GM12891 (cell line): Measurements from ENCODE around the gene FGGY.

Experiments used
- DNase-seq: peaks from one replicate; pipeline ENCODE4 v3.0.0; 2011; ENCODE audit warnings: low spot score; ENCODE audit not compliant: insufficient read length
- FAIRE-seq: peaks from 2 replicates; lab custom pipeline; 2011; peaks lifted over from hg19 to GRCh38; lab: Jason Lieb, UNC
- PAX5 ChIP-seq: IDR thresholded peaks from 2 replicates; pipeline ENCODE4 v1.6.1; 2011; ENCODE audit warnings: low read length, moderate library complexity, mild to moderate bottlenecking; ENCODE audit not compliant: insufficient read depth, severe bottlenecking
- POLR2A ChIP-seq: IDR thresholded peaks from 2 replicates; pipeline ENCODE4 v1.6.1; 2011; ENCODE audit warnings: low read depth, low read length, control low read depth
- POLR2AphosphoS5 ChIP-seq: IDR thresholded peaks from 2 replicates; pipeline ENCODE4 v1.6.1; 2011; ENCODE audit warnings: low read depth, low read length, control low read depth
- POU2F2 ChIP-seq: IDR thresholded peaks from 2 replicates; pipeline ENCODE4 v1.6.1; 2011; ENCODE audit warnings: low read depth, mild to moderate bottlenecking, control low read depth, low read length, moderate library complexity
- SPI1 ChIP-seq: IDR thresholded peaks from 2 replicates; pipeline ENCODE4 v1.6.1; 2011; ENCODE audit warnings: low read depth, low read length, control low read depth
- TAF1 ChIP-seq: IDR thresholded peaks from 2 replicates; pipeline ENCODE4 v1.6.1; 2011; ENCODE audit warnings: low read depth, low read length, control low read depth

The FGGY gene

GRCh38 chr1:59329412-59330053 lies 32.6 kb downstream of the FGGY start:
- peak; percentile 30; the same call in 1 of the 2 replicates for TF ChIP-seq SPI1
- no peak for TF ChIP-seq TAF1
- DNase-seq (no peak), FAIRE-seq (no peak)

- TF ChIP-seq TAF1, result no peak
- no peak for TF ChIP-seq PAX5
- no peak for TF ChIP-seq POLR2A
- no peak for TF ChIP-seq POU2F2
- DNase-seq (no peak), FAIRE-seq (no peak)
Observed at GRCh38 chr1:59331686-59332620, 35.1 kb downstream of the FGGY start.

DNA sequence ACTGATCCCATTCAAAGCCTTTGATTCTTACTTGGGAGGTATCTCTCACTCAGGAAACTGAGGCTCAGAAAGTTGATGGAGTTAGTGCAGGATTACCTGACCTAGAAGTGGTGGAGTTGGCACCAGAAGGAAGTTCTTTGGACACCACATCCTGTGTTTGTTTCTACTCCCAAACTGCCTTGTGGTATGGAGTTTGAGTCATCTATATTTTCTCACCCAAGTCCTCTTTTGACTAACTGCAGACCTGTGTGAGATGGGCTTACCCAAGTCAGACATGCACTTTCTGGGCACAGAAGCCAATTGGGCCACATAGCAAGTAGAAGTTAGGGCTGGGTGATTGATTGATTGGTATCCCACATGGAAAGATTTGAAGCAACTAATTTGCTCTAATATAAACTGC lies 36.1 kb downstream of the FGGY start:
- TF ChIP-seq POLR2A, result no peak
- no peak for TF ChIP-seq POLR2AphosphoS5
- DNase-seq, result no peak
- no peak for FAIRE-seq

DNA sequence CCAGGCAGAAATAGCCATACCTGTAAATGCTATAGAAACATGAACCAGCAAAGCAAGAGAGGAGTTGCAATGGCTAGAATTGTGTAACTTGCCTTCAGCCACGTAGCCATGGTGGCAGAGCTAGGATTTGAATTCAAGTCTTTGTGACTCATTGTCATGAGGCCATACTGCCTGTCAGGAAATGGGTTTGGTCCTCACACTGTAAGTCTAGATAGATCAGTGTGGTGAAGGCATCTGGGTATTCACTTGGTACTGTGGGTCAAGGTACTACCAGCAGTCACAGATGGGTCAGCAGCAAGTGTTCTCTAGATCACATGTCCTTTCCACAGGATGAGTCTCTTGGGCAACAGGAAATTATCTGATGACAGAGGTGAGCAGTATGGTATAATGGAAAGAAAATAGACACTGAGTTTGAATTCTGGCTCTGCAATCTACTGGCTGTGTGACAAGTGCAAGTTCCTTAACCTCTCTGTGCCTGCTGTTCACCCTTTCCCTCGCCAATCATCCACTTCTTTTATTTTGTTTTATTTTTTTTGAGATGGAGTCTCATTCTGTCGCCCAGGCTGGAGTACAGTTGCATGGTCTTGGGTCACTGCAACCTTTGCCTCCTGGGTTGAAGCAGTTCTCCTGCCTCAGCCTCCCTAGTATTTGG lies 36.9 kb downstream of the FGGY start:
- DNase-seq, result no peak
- FAIRE-seq, result peak; percentile 20
- no peak for TF ChIP-seq POLR2A
- TF ChIP-seq TAF1, result no peak
- TF ChIP-seq SPI1, result no peak
- TF ChIP-seq PAX5, result no peak
- TF ChIP-seq POU2F2, result no peak
- TF ChIP-seq POLR2AphosphoS5, result no peak

DNA sequence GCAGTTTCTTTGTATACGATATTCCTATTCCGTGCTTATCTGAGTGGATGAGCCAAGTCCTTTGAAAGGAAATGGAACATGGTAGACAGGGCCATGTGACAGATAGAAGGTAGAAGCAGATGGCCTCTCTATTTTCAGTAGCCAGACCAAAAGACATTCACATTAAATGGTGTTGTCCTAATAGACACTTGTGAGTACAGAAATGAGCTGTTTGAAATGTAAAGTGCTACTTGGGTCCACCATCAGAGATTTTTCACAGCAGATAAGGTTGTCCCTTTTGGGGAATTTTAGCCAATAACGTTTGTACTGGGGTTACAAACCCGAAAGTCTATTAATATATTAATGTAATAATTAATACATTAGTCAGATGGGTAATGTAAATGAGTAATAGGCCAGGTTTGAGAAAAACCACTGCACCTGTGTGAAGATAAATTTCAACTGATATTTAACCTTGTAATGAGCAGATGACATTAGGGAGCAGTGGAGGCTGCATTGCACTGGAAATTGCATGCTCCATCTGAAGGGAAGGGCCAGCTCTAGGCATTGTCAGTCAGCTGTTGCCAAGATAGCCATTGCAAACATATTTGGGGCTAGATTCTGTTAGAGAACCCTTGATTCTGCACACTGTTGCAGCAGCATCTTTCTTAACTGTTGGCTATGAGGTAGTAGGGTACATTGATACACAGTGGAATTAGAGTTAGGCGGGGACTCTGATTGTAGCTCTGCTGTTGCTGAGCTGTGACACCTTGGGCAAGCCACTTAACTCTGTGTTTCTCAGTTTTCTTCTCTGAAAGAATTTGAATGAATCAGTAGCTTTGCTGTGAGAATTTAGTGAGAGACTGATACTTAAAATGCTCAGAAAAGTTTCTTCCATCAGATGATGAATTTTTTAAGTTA lies 43.8 kb downstream of the FGGY start:
- DNase-seq (no peak), FAIRE-seq (no peak)
- TF ChIP-seq POU2F2, result no peak
- no peak for TF ChIP-seq SPI1
- no peak for TF ChIP-seq TAF1
- no peak for TF ChIP-seq POLR2AphosphoS5
- TF ChIP-seq PAX5, result no peak
- no peak for TF ChIP-seq POLR2A

GRCh38 chr1:59342801-59343575 lies 46.1 kb downstream of the FGGY start:
- DNase-seq, result no peak
- TF ChIP-seq POLR2AphosphoS5 (no peak), PAX5 (no peak), SPI1 (no peak), POU2F2 (no peak)
- no peak for FAIRE-seq

GRCh38 chr1:59343576-59343840 lies 46.6 kb downstream of the FGGY start:
- DNase-seq (no peak), FAIRE-seq (no peak)
- TF ChIP-seq TAF1 (no peak), POLR2AphosphoS5 (no peak)

DNA sequence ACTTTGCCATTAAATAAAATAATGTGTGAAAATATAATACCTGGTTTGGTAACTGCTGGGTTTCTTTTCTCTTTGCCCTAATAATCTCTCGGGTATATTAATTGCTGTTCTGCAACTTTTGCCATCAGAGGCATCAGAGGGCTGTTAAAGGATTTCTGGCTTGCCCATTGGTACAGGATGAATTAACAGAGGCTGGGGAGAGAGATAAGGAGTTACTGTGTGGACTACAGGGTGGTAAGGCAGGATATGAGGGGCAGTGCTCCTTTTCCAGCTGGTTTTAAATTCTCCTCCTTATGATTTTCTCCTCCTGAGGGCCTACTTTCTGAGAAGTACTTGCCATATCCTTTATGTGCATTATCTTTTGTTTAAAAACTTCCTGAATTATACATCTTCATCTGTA lies 48.3 kb downstream of the FGGY start:
- no peak for FAIRE-seq
- TF ChIP-seq TAF1 (no peak), POU2F2 (no peak), POLR2A (no peak), SPI1 (no peak)

DNA sequence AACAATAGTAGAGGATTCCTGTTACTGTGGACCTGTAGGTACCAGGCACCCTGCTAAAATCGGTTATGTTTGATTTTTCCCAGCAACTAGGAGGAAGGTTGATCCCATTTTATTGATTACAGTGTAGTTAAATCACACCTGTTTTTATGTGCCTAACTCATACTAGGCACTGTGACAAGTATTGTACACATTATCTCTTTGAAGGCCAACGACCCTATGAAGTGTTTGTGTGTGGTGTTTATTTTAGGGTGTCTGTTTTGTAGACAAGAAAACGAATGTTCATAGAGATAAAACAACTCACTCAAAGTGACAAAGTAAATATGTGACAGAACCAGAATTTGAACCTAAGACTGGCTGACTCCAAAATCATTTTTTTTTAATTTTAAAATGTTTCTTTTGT lies 49.5 kb downstream of the FGGY start:
- FAIRE-seq (peak; percentile 40), DNase-seq (no peak)
- TF ChIP-seq POLR2A, result no peak
- TF ChIP-seq POLR2AphosphoS5, result no peak
- no peak for TF ChIP-seq PAX5
- TF ChIP-seq POU2F2, result no peak
- TF ChIP-seq TAF1, result no peak
- no peak for TF ChIP-seq SPI1

More for the DNA sequence above, 48.3 kb downstream of the FGGY start:
- no peak for DNase-seq
